Prostate gland (tissue), 2 donors: Measurements from ENCODE around the gene LCA5.

Source experiments
- POLR2A ChIP-seq: fragments of 450-650 bp; IDR thresholded peaks from one replicate; pipeline ENCODE4 v1.6.1; 2016; ENCODE audit warnings: antibody characterized with exemption, mild to moderate bottlenecking
- TF ChIP-seq, protein P1 (sequence below), 4 experiments: fragments of 200-600 bp in 2 of 4; fragments of 450-650 bp in 2 of 4; sonication (generic) in 2 of 4; IDR thresholded peaks; 1 replicate in 3 of 4; 2 replicates in 1 of 4; pipeline ENCODE4 v1.5.1; 2016 to 2019; ENCODE audit warnings: antibody characterized with exemption in 4 of 4, mild to moderate bottlenecking in 2 of 4, moderate library complexity in 2 of 4

DNA sequence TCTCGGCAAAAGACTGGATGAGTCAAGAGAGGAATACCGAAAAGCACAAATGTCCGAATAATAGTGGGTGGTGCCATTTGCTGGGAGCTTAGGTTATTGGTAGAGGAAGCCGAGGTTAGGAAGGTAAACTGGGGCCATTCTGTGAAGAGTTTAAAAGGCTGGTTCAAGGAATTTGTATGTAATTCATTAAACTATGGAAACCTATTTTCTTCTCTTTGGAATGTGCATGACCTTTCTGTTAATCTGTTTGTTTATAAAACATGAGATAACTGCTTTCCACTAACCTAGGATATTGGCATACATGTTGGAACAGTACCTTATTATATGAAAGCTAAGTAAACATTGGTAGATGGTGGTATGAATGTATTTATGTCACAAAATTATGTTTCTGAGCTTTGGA, 71.8 kb downstream of the LCA5 start:
- TF ChIP-seq, protein P1, sequence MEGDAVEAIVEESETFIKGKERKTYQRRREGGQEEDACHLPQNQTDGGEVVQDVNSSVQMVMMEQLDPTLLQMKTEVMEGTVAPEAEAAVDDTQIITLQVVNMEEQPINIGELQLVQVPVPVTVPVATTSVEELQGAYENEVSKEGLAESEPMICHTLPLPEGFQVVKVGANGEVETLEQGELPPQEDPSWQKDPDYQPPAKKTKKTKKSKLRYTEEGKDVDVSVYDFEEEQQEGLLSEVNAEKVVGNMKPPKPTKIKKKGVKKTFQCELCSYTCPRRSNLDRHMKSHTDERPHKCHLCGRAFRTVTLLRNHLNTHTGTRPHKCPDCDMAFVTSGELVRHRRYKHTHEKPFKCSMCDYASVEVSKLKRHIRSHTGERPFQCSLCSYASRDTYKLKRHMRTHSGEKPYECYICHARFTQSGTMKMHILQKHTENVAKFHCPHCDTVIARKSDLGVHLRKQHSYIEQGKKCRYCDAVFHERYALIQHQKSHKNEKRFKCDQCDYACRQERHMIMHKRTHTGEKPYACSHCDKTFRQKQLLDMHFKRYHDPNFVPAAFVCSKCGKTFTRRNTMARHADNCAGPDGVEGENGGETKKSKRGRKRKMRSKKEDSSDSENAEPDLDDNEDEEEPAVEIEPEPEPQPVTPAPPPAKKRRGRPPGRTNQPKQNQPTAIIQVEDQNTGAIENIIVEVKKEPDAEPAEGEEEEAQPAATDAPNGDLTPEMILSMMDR (IDR thresholded peaks at IDR 0.05) = no peak
- TF ChIP-seq POLR2A = no peak
